Measurements from ENCODE around the gene AGPAT3. TPM values are rescaled to one million over a fixed set of nuclear protein-coding genes. Genes with fewer than 3 reads are reported as not detected.

The AGPAT3 gene
- total and polyA plus RNA-seq, 10 of the 15 experiments (the other 5 are each of a cell fraction or from before 2014, with no cell fraction given), result 1.2 to 110 (median 30.8) TPM

DNA sequence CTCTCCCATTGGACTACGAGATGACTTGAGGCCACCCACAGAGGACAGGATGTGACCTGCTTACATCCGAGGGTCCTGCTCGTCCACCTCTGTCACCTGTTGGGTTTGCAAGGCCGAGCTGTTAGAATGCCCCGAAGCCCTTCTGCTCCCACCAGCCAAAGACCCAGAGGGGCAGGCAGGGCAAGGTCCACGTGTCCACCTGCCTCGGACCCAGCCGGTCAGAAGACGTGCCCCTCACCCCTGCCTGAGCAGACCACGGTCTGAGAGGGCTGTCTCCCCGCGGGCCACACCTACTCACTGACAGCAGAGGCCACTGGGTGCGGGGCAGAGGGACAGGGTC lies 116.8 kb downstream of the AGPAT3 start:
- H3K27ac ChIP-seq (ENCODE audit: control insufficient read depth, insufficient read depth), result no peak overlapping the region
- H4K20me1 ChIP-seq (ENCODE audit: control insufficient read depth, insufficient read depth), result no peaks in the 10 kb centered on the region
- no peak for ATAC-seq
- no peak for DNase-seq (ENCODE audit: low read depth, low spot score)
- intact Hi-C loops (cut with micrococcal nuclease; ENCODE audit: unreplicated experiment) (no loop called here), in situ Hi-C loops (cut with MboI) (no loop called here)
- no peak for FAIRE-seq
- BruUV-seq (replicated peaks), result no TSS peak
- no peak overlapping the region for H3K4me3 ChIP-seq
- ChIA-PET RAD21 (ENCODE audit: unreplicated experiment) (no interaction called here), CTCF (interaction anchor here (1.3 kb wide), 1 partner anchor 97 kb away, joined by 3 read pairs; no protein-coding TSS in a partner anchor), SMC1A (ENCODE audit: uncharacterized antibody, unreplicated experiment) (no interaction called here), POLR2A (no interaction called here)
- H3K9ac ChIP-seq (ENCODE audit: control insufficient read depth, insufficient read depth, low read length), result no peak overlapping the region
- no peaks in the 10 kb centered on the region for H3K9me3 ChIP-seq (replicated peaks; ENCODE audit: control insufficient read depth, insufficient read depth, low read length)
- no peaks in the 10 kb centered on the region for H3K4me1 ChIP-seq (ENCODE audit: control insufficient read depth, insufficient read depth, low read length)
- H3K27me3 ChIP-seq (replicated peaks in 1 of 2; ENCODE audit: control insufficient read depth in 2 of 2, insufficient read depth in 2 of 2, low read length in 1 of 2), result no peaks in the 10 kb centered on the region
- no peak overlapping the region for H3K4me2 ChIP-seq (ENCODE audit: control insufficient read depth, insufficient read depth)
- H3K79me2 ChIP-seq (ENCODE audit: control insufficient read depth, insufficient read depth, low read length), result no peaks in the 10 kb centered on the region
- TF ChIP-seq SMC3 (IDR thresholded peaks at IDR 0.05; ENCODE audit: borderline replicate concordance, low read length) (no peak), TARDBP (IDR thresholded peaks at IDR 0.05; ENCODE audit: borderline replicate concordance) (no peak), RAD51 (IDR thresholded peaks at IDR 0.05) (no peak)
- TF ChIP-seq, protein P1, sequence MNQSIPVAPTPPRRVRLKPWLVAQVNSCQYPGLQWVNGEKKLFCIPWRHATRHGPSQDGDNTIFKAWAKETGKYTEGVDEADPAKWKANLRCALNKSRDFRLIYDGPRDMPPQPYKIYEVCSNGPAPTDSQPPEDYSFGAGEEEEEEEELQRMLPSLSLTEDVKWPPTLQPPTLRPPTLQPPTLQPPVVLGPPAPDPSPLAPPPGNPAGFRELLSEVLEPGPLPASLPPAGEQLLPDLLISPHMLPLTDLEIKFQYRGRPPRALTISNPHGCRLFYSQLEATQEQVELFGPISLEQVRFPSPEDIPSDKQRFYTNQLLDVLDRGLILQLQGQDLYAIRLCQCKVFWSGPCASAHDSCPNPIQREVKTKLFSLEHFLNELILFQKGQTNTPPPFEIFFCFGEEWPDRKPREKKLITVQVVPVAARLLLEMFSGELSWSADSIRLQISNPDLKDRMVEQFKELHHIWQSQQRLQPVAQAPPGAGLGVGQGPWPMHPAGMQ (IDR thresholded peaks at IDR 0.05; ENCODE audit: borderline replicate concordance), result no peak
- H3K36me3 ChIP-seq (ENCODE audit: control insufficient read depth in 2 of 2, insufficient read depth in 2 of 2, low read length in 1 of 2), result peaks cover 12% of the 10 kb centered on the region in 2 experiments; a peak in 3 of 4 replicates
- 97% methylated on average over 13 of the region's 13 CpGs for WGBS (ENCODE audit: insufficient coverage, insufficient replicate concordance, low lambda C conversion rate, missing lambda C conversion rate)
- no peak overlapping the region for H2AFZ ChIP-seq (ENCODE audit: control insufficient read depth, low read depth, low read length)

DNA sequence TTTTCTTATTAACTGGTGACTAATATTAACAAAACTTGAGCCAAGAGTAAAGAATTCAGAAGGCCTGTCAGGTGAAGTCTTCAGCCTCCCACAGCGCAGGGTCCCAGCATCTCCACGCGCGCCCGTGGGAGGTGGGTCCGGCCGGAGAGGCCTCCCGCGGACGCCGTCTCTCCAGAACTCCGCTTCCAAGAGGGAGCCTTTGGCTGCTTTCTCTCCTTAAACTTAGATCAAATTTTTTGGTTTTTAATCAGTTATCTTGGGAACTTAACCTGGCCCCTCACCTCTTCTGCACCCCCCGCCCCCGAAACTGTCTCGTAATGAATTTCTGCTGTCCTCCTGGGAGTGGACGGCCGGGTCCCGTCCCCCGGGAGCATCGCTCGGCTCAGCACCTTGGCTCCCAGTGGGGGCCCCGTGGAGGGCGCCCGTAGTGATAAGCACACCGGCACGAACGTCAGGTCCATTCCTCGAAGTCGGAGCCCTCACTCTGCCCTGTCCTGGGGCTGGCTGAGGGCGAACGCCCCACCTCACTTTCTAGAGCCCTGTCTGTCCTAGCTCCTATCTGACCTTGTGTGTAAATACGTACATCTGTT lies 117.6 kb downstream of the AGPAT3 start:
- Histone ChIP-seq H3K36me3 (ENCODE audit: control insufficient read depth in 2 of 2, insufficient read depth in 2 of 2, low read length in 1 of 2) (peaks cover 12% of the 10 kb centered on the region in 2 experiments; a peak in 3 of 4 replicates), H3K9ac (ENCODE audit: control insufficient read depth, insufficient read depth, low read length) (no peak overlapping the region), H3K27ac (ENCODE audit: control insufficient read depth, insufficient read depth) (no peak overlapping the region), H3K9me3 (replicated peaks; ENCODE audit: control insufficient read depth, insufficient read depth, low read length) (no peaks in the 10 kb centered on the region), H3K4me1 (ENCODE audit: control insufficient read depth, insufficient read depth, low read length) (no peaks in the 10 kb centered on the region), H3K4me3 (no peak overlapping the region), H3K27me3 (replicated peaks in 1 of 2; ENCODE audit: control insufficient read depth in 2 of 2, insufficient read depth in 2 of 2, low read length in 1 of 2) (no peaks in the 10 kb centered on the region), H3K4me2 (ENCODE audit: control insufficient read depth, insufficient read depth) (no peak overlapping the region), H2AFZ (ENCODE audit: control insufficient read depth, low read depth, low read length) (no peak overlapping the region), H3K79me2 (ENCODE audit: control insufficient read depth, insufficient read depth, low read length) (no peaks in the 10 kb centered on the region), H4K20me1 (ENCODE audit: control insufficient read depth, insufficient read depth) (no peaks in the 10 kb centered on the region)
- ATAC-seq (no peak), FAIRE-seq (no peak), DNase-seq (ENCODE audit: low read depth, low spot score) (no peak)
- SMC1A ChIA-PET (ENCODE audit: uncharacterized antibody, unreplicated experiment), result interaction anchor here (0.6 kb wide), 1 partner anchor 43 kb away, joined by 3 read pairs; no protein-coding TSS in a partner anchor
- BruUV-seq (replicated peaks), result TSS peak; percentile 33
- TF ChIP-seq TBL1XR1 (IDR thresholded peaks at IDR 0.05; ENCODE audit: low read depth, low read length) (no peak), BRCA1 (IDR thresholded peaks at IDR 0.05; ENCODE audit: low read depth, low read length) (no peak), NRF1 (conservative IDR thresholded peaks at IDR 0.05; ENCODE audit: low read depth, low read length) (no peak), SMC3 (IDR thresholded peaks at IDR 0.05; ENCODE audit: borderline replicate concordance, low read length) (no peak)
- TF ChIP-seq, protein P2, sequence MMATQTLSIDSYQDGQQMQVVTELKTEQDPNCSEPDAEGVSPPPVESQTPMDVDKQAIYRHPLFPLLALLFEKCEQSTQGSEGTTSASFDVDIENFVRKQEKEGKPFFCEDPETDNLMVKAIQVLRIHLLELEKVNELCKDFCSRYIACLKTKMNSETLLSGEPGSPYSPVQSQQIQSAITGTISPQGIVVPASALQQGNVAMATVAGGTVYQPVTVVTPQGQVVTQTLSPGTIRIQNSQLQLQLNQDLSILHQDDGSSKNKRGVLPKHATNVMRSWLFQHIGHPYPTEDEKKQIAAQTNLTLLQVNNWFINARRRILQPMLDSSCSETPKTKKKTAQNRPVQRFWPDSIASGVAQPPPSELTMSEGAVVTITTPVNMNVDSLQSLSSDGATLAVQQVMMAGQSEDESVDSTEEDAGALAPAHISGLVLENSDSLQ (IDR thresholded peaks at IDR 0.05), result no peak
- in situ Hi-C loops (cut with MboI), result no loop called here
- RAD21 ChIA-PET (ENCODE audit: unreplicated experiment), result no interaction called here
- intact Hi-C loops (cut with micrococcal nuclease; ENCODE audit: unreplicated experiment), result no loop called here
- CTCF ChIA-PET, result no interaction called here
- POLR2A ChIA-PET, result no interaction called here
- WGBS (ENCODE audit: insufficient coverage, insufficient replicate concordance, low lambda C conversion rate, missing lambda C conversion rate), result 90% methylated on average over 32 of the region's 32 CpGs
